Panc1 (cell line): ENCODE measurements around the gene ARHGAP6. TPM values are rescaled to one million over a fixed set of nuclear protein-coding genes. Genes with fewer than 3 reads are reported as not detected.

Experiments
- ATAC-seq: fragments of 200-7000 bp; cut with Tn5 transposase; 2 replicates; pipeline ENCODE4 v1.9.1; 2020; ENCODE audit warnings: mild to moderate bottlenecking, moderate library complexity
- BruUV-seq: library from RNA; stranded (reverse); fragments of 400-500 nt; replicated peaks from 2 replicates; lab custom pipeline; 2021; lab: Mats Ljungman, UMichigan
- CTCF ChIA-PET: fragments of 300-600 bp; sonication (Branson Sonifier 250); formaldehyde crosslinking; loops from one replicate; lab custom pipeline; 2022; ENCODE audit warnings: antibody characterized with exemption; lab: Charles Lee
- POLR2A ChIA-PET: fragments of 300-600 bp; sonication (Branson Sonifier 250); formaldehyde crosslinking; loops from one replicate; lab custom pipeline; 2022; ENCODE audit warnings: antibody characterized with exemption; lab: Charles Lee
- DNase-seq: peaks from one replicate; pipeline ENCODE4 v3.0.0-alpha.2; 2010; ENCODE audit warnings: low read depth, low spot score
- H3K27ac ChIP-seq: 2 replicates; pipeline ENCODE4 v1.5.1; 2011; ENCODE audit warnings: mild to moderate bottlenecking, low read length, inconsistent platforms
- H3K27me3 ChIP-seq: fragments of 200-500 bp; sonication (Bioruptor generic); 2 replicates; pipeline ENCODE4 v1.6.0; 2014; ENCODE audit warnings: low read length, inconsistent platforms; ENCODE audit not compliant: control insufficient read depth, insufficient read depth
- H3K36me3 ChIP-seq: fragments of 200-500 bp; sonication (Bioruptor generic); 2 replicates; pipeline ENCODE4 v1.5.1; 2014; ENCODE audit warnings: inconsistent platforms, mild to moderate bottlenecking, low read length, moderate library complexity; ENCODE audit not compliant: control insufficient read depth, insufficient read depth
- H3K4me1 ChIP-seq: 2 replicates; pipeline ENCODE4 v1.5.1; 2011; ENCODE audit warnings: inconsistent platforms, mild to moderate bottlenecking, low read length, moderate library complexity; ENCODE audit not compliant: control insufficient read depth, insufficient read depth
- H3K4me3 ChIP-seq, 2 experiments: 2 replicates each; pipeline ENCODE4 v1.5.1; 2011 to 2012; ENCODE audit warnings: low read depth in 2 of 2, low read length in 2 of 2, mild to moderate bottlenecking in 2 of 2, inconsistent platforms in 1 of 2, moderate library complexity in 1 of 2
- H3K9me3 ChIP-seq: fragments of 200-500 bp; sonication (Bioruptor generic); 2 replicates; pipeline ENCODE4 v1.5.1; 2014; ENCODE audit warnings: low read depth, mild to moderate bottlenecking, inconsistent platforms, low read length, moderate library complexity; ENCODE audit not compliant: control insufficient read depth, insufficient read depth
- POLR2AphosphoS5 ChIP-seq: IDR thresholded peaks from 2 replicates; pipeline ENCODE4 v1.6.1; 2012; ENCODE audit warnings: mild to moderate bottlenecking, low read depth, low read length, moderate library complexity
- SIN3A ChIP-seq: IDR thresholded peaks from 2 replicates; pipeline ENCODE4 v1.6.1; 2012; ENCODE audit warnings: low read depth, mild to moderate bottlenecking, low read length, moderate library complexity, borderline replicate concordance; ENCODE audit not compliant: insufficient read depth
- TCF7L2 ChIP-seq: IDR thresholded peaks from 2 replicates; pipeline ENCODE4 v1.6.1; 2011; ENCODE audit warnings: mild to moderate bottlenecking, low read depth, low read length, inconsistent platforms
- in situ Hi-C: cut with HindIII; loops from 2 replicates; pipeline ENCODE4 v1.10.0; 2016; ENCODE audit warnings: low sequenced_read_pairs, low pct_unique_long_range_greater_than_20kb
- intact Hi-C: fragments of 100-400 bp; cut with micrococcal nuclease; formaldehyde crosslinking; loops from one replicate; pipeline ENCODE4 v1.10.0; 2022; ENCODE audit not compliant: unreplicated experiment
- total RNA-seq: library from RNA; stranded (reverse); gene quantifications from one replicate; pipeline ENCODE4 v1.2.1, GENCODE V29; 2021; ENCODE audit not compliant: unreplicated experiment
- TF ChIP-seq, protein P1 (sequence below): fragments of 450-650 bp; IDR thresholded peaks from 2 replicates; pipeline ENCODE4 v1.5.1; 2017; ENCODE audit warnings: mild to moderate bottlenecking
- TF ChIP-seq, protein P2 (sequence below), 2 experiments: IDR thresholded peaks; 2 replicates each; pipeline ENCODE4 v1.6.1; 2011 to 2012; ENCODE audit warnings: low read depth in 2 of 2, control low read depth in 1 of 2, low read length in 1 of 2, mild to moderate bottlenecking in 1 of 2, moderate library complexity in 1 of 2; ENCODE audit not compliant: insufficient read depth in 1 of 2

The ARHGAP6 gene
- total RNA-seq, 1 experiment from 2014 or later = 0.13 TPM

DNA sequence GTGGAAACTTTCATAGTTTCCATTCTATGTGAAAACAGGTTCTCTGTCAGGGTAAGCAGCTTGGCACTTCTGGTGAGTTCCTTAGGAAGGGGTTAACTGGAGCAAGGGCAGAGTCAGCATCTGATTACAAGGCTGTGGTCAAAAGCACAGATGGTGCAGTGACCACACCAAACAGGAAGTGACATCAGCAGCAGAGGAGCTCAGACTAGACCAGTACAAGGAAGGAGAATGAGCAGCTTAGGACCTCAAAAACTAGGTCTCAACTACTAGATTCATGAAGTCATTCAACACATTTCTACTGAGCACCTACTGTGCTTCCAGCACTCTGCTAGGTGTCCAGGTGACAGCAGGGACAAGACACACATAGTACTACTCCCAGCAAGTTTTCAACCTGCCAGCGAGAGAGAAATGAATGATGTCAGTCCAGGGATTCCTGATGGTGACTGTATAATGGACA is 242.3 kb downstream of the ARHGAP6 start:
- intact Hi-C loops (no loop called here), in situ Hi-C loops (no loop called here)
- no peak for DNase-seq
- Histone ChIP-seq H3K27me3 (no peaks in the 10 kb centered on the region), H3K4me3 (no peak overlapping the region), H3K4me1 (no peaks in the 10 kb centered on the region), H3K27ac (no peak overlapping the region), H3K9me3 (no peaks in the 10 kb centered on the region), H3K36me3 (no peaks in the 10 kb centered on the region)
- TF ChIP-seq, protein P1, sequence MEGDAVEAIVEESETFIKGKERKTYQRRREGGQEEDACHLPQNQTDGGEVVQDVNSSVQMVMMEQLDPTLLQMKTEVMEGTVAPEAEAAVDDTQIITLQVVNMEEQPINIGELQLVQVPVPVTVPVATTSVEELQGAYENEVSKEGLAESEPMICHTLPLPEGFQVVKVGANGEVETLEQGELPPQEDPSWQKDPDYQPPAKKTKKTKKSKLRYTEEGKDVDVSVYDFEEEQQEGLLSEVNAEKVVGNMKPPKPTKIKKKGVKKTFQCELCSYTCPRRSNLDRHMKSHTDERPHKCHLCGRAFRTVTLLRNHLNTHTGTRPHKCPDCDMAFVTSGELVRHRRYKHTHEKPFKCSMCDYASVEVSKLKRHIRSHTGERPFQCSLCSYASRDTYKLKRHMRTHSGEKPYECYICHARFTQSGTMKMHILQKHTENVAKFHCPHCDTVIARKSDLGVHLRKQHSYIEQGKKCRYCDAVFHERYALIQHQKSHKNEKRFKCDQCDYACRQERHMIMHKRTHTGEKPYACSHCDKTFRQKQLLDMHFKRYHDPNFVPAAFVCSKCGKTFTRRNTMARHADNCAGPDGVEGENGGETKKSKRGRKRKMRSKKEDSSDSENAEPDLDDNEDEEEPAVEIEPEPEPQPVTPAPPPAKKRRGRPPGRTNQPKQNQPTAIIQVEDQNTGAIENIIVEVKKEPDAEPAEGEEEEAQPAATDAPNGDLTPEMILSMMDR = no peak
- no peak for TF ChIP-seq TCF7L2
- TF ChIP-seq, protein P2, sequence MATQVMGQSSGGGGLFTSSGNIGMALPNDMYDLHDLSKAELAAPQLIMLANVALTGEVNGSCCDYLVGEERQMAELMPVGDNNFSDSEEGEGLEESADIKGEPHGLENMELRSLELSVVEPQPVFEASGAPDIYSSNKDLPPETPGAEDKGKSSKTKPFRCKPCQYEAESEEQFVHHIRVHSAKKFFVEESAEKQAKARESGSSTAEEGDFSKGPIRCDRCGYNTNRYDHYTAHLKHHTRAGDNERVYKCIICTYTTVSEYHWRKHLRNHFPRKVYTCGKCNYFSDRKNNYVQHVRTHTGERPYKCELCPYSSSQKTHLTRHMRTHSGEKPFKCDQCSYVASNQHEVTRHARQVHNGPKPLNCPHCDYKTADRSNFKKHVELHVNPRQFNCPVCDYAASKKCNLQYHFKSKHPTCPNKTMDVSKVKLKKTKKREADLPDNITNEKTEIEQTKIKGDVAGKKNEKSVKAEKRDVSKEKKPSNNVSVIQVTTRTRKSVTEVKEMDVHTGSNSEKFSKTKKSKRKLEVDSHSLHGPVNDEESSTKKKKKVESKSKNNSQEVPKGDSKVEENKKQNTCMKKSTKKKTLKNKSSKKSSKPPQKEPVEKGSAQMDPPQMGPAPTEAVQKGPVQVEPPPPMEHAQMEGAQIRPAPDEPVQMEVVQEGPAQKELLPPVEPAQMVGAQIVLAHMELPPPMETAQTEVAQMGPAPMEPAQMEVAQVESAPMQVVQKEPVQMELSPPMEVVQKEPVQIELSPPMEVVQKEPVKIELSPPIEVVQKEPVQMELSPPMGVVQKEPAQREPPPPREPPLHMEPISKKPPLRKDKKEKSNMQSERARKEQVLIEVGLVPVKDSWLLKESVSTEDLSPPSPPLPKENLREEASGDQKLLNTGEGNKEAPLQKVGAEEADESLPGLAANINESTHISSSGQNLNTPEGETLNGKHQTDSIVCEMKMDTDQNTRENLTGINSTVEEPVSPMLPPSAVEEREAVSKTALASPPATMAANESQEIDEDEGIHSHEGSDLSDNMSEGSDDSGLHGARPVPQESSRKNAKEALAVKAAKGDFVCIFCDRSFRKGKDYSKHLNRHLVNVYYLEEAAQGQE (IDR thresholded peaks at IDR 0.05; ENCODE audit: insufficient read depth in 1 of 2, low read depth in 2 of 2, low read length in 1 of 2) = no peak
- TF ChIP-seq POLR2AphosphoS5 = no peak
- no peak for TF ChIP-seq SIN3A
- no peak for ATAC-seq
- BruUV-seq = no TSS peak
- ChIA-PET CTCF (no interaction called here), POLR2A (no interaction called here)

DNA sequence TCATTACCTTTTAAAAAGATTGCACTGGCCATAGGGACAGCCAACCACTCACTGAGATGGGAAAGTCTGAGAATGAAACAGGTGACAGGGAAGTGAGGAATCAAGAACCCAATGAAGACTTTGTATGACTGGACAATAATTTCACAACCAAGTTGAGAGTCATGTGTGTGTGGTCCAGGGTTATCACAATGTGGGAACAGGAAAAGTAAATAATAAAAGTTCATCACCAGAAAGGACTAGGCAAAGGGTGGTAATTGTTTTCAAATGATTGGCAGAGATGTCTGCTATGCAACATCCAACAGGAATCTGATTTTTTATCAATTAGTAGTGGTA is 243.2 kb downstream of the ARHGAP6 start:
- no peak for ATAC-seq
- no TSS peak for BruUV-seq
- intact Hi-C loops (no loop called here), in situ Hi-C loops (no loop called here)
- Histone ChIP-seq H3K36me3 (no peaks in the 10 kb centered on the region), H3K27ac (no peak overlapping the region), H3K4me1 (no peaks in the 10 kb centered on the region), H3K4me3 (no peak overlapping the region), H3K27me3 (no peaks in the 10 kb centered on the region), H3K9me3 (no peaks in the 10 kb centered on the region)
- no peak for TF ChIP-seq TCF7L2
- TF ChIP-seq SIN3A = no peak
- TF ChIP-seq, protein P2 (IDR thresholded peaks at IDR 0.05; ENCODE audit: insufficient read depth in 1 of 2, low read depth in 2 of 2, low read length in 1 of 2) = no peak
- TF ChIP-seq, protein P1 = no peak
- no peak for TF ChIP-seq POLR2AphosphoS5
- POLR2A ChIA-PET = no interaction called here
- DNase-seq = no peak
- CTCF ChIA-PET = no interaction called here
